Activated CD8-positive, alpha-beta memory T cell treated with anti-CD3 and anti-CD28 coated beads for 36 hours (primary cell): Measurements from ENCODE around the gene CA10. TPM values are rescaled to one million over a fixed set of nuclear protein-coding genes. Genes with fewer than 3 reads are reported as not detected.

Experiments used
- CTCF ChIA-PET: fragments of 350-600 bp; sonication (Branson Sonifier 250); formaldehyde crosslinking; loops from one replicate; lab custom pipeline; 2021; ENCODE audit warnings: antibody characterized with exemption; lab: Charles Lee
- POLR2A ChIA-PET: fragments of 350-600 bp; sonication (Branson Sonifier 250); formaldehyde crosslinking; loops from one replicate; lab custom pipeline; 2021; ENCODE audit warnings: antibody characterized with exemption; lab: Charles Lee
- total RNA-seq, 2 experiments: library from RNA; stranded (reverse); gene quantifications; one replicate each; pipeline ENCODE4 v1.2.3, GENCODE V29; 2021

The CA10 gene
- total RNA-seq, 2 experiments from 2014 or later = not detected

DNA sequence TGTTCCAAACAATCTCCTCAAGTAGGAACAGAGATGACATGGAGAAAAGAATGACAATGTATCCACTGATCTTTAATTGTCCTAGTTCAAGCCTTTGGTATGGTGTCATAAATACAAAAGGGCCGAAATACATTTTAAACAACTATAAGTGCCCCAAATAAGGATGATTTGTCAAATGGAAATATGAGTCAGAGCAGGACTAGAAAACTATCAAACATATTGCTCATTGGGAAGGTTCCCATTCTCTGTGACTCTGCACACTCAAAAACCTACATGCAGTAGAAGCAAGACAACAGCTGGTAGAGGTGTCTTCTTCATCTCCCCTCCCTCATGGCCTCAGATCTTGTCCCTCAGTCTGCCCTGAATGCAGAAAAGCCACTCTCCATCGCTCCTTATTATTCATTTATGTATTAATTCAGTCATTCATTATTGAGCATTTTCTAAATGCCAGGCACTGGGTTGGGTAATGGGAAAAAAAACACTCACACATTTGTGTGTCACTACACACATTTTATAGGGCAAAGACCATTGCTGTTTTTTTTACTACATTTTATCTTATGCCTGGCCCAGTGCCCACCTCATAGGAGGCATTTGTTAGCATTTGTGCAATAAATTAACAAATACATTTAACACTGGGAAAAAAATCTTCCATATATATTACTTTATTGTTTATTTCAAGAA is 10.1 kb downstream of the CA10 start:
- ChIA-PET POLR2A (no interaction called here), CTCF (no interaction called here)

GRCh38 chr17:52147872-52148271 is 10.6 kb downstream of the CA10 start:
- POLR2A ChIA-PET = no interaction called here
- CTCF ChIA-PET = no interaction called here

DNA sequence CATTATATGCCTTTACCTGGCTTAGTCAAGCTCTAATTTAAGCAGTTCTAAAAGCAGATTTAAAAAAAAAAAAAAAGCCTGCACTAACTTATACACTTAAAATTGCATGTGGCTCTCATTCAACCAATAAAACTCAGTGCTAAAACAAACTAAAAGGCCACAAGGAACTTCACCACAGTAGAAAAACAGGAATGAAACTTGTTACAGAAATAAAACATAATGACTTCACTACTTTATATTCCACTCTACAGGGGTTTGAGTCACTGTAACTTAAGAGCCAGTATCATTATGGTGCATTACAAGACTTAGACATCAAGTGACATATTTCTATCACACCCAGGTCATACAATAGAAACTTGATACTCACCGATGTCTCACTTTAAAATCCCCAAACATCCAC is 11.1 kb downstream of the CA10 start:
- CTCF ChIA-PET = no interaction called here
- POLR2A ChIA-PET = no interaction called here

DNA sequence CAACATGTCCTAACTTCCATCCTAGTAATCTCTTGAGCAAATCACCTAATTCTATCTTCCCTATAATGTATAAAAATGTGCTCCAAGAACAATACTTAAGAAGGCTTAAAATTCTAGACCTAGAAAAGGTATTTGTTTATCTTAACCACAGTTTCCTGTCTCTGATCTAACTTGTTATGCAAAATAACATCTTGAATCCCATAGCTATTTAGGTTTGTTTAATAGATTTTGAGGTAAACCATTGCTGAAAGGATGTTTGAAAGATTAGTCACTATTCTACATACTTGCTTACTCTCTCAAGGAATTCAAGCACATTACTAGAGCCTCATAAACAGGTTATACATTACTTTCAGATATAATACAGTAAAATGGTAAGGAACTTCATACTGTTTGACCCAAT is 13.0 kb downstream of the CA10 start:
- ChIA-PET POLR2A (no interaction called here), CTCF (no interaction called here)

DNA sequence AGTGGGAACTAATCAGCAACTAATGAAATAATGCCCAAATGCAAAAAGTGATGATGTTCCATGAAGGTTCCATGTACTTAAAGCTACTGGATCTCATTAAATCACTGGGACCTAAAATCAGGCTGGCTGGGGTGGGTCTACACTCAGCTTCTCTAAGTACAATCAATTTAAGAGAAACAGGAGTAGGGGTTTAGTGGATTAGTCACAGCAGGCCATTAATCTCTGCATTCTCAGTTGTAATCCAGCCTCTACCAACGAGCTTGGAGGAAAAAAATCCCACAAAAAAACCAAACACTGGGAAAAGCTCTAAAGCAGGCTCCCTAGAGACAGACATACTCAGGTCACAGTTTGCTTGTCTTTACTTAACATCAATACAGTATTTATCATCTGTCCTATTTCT is 15.0 kb downstream of the CA10 start:
- ChIA-PET POLR2A (no interaction called here), CTCF (no interaction called here)

- ChIA-PET CTCF (no interaction called here), POLR2A (no interaction called here)
These were observed 17.9 kb downstream of the CA10 start for GRCh38 chr17:52140601-52141000.

- POLR2A ChIA-PET = no interaction called here
These were observed 19.8 kb downstream of the CA10 start for GRCh38 chr17:52138752-52139151.

GRCh38 chr17:52138350-52138749 is 20.2 kb downstream of the CA10 start:
- ChIA-PET POLR2A (no interaction called here), CTCF (no interaction called here)

More at GRCh38 chr17:52138752-52139151, 19.8 kb downstream of the CA10 start:
- CTCF ChIA-PET = no interaction called here

DNA sequence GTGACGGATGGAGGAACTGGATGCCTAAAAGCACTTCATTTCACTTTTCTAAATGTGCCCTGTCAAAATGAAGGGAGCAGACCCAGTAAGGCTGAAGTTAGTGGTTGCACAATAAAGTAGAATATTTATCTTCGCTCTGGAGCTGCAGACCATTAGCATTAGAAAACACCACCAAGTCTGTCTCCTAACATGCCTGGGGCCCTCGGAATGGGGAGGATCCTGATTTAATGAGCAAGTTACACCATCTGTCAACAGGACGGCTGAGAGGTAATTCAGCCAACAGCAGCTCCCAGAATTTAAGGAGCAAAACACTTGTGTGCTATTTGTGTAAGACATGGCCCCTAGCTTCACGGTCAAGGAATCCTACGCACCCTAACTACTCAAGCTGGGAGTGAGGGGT is 22.3 kb downstream of the CA10 start:
- CTCF ChIA-PET = no interaction called here
- POLR2A ChIA-PET = no interaction called here

DNA sequence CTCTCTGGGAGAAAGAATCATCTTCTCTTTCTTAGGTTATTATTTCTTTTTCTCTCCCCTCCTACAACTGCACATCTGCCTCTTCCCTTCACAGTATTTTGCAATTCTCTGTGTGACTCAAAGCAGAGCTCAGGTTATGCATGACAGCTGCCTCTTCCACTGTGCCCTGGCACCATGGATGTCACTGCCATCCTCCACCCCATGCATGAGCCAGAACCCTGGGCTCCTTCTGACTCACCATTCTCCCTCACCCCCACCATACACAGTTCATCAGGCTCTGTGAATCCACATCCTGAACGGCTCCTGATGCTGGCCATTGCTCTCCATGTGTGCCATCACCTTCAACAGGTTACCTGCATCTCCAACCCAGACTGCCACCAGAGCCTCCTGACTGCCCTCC is 23.9 kb downstream of the CA10 start:
- POLR2A ChIA-PET = no interaction called here
- CTCF ChIA-PET = no interaction called here

DNA sequence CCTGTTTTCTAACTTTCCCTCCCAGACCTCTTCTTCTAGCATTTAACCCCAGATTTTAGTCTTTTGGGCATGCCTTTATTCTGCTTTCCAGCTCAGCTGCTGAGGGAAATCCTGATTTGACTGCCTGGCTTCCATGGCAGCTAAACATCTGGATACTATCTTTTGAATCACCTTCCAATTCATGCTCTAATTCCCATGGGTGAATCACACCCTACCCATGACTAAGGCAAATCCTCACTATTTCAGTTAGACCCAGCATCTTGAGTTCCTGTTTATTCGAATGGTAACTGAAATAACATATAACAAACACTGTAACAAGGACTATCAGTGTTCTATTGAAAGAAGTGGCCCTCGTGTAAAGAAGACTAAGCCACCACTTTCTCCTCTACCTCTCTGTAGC is 29.8 kb downstream of the CA10 start:
- ChIA-PET POLR2A (no interaction called here), CTCF (no interaction called here)

- POLR2A ChIA-PET = no interaction called here
- CTCF ChIA-PET = no interaction called here
These were observed 33.5 kb downstream of the CA10 start for GRCh38 chr17:52124993-52125392.

DNA sequence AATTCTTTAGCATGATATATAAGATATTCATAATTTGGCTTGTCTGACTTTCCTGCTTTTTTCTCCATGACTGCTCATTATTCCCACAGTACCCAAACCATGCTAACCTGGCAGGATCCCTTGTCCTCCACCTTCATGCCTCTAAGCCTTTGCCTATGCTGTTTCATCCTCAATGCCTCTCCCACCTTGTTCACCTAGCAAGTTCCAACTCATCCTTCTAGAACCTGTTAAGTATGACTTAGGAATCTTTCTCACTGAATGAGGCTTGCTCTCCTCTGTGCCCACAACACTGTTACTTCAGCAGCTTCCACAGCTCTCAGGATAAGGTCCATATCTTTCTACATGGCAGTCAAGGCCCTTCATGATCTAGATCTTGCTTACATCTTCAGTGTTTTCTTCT is 34.0 kb downstream of the CA10 start:
- ChIA-PET CTCF (no interaction called here), POLR2A (no interaction called here)

DNA sequence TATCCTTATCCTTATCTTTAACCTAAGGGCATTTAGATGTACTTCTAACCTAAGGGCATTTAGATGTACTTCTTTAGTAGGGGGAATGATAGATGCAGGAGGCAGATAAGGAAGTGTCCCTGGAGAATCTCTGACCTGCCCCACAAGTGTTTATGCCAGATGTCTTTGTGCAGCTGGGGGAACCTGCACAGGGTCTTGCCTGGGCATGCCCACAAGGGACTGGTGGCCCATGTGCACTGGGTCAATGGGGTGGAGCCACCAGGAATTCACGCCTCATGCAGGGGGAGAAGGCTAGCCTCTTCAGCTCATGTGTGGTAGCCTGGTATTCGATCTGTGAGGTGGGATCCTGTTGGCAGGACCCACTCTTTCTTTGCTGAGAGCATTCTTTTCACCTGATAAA is 38.0 kb downstream of the CA10 start:
- POLR2A ChIA-PET = no interaction called here
- CTCF ChIA-PET = no interaction called here

- POLR2A ChIA-PET = no interaction called here
- CTCF ChIA-PET = no interaction called here
These were observed 47.5 kb downstream of the CA10 start for GRCh38 chr17:52110923-52111581.

- CTCF ChIA-PET = interaction anchor here (1.4 to 1.5 kb wide), 2 partner anchors 246 to 342 kb away, joined by 3 read pairs; no protein-coding TSS in a partner anchor
- POLR2A ChIA-PET = no interaction called here
These were observed 51.8 kb downstream of the CA10 start for GRCh38 chr17:52106638-52107261.

DNA sequence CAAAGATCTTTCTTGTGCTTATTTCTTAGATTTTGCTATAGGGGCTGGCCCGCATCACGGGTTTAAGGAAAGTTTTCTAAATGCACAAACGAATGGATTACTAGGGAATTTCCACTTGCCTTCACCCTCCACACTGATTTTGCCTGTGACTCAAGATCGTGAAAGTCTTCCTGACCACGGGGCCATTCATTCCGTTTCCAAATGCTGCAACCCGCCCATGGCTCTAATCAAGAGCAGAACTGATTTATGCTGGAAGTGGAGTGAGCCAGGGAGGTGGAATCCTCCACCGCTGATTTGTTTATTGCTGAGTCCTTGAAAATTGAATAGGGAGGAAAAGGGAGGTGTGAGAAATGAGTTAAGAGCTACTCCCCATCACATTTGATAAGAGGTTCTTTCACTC is 52.4 kb downstream of the CA10 start:
- ChIA-PET CTCF (interaction anchor here (1.5 kb wide), 1 partner anchor 341 kb away, joined by 3 read pairs; no protein-coding TSS in a partner anchor), POLR2A (no interaction called here)

DNA sequence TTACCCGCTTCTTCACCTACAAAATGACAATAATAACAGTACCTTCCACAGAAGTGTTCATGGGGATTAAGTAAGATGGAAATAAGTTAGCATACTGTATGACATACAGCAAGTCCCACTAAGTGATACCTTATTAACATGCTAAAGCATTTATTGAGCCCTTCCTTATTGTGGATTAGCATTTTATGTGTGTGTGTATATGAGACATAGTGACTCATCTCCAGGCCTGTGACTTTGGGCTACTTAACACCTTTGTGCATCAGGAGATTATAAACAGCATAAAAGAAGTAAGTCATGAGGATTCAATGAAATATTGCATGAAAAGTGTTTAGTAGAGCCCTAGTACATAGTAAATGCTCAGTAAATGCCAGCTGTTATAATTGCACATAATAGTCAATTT is 52.9 kb downstream of the CA10 start:
- CTCF ChIA-PET = interaction anchor here (1.5 kb wide), 1 partner anchor 341 kb away, joined by 3 read pairs; no protein-coding TSS in a partner anchor

GRCh38 chr17:52096056-52096455 is 62.5 kb downstream of the CA10 start:
- ChIA-PET POLR2A (no interaction called here), CTCF (interaction anchor here (0.6 kb wide), 1 partner anchor 132 kb away, joined by 3 read pairs; no protein-coding TSS in a partner anchor)

More for the DNA sequence above, 52.9 kb downstream of the CA10 start:
- POLR2A ChIA-PET = no interaction called here

- ChIA-PET POLR2A (no interaction called here), CTCF (no interaction called here)
These were observed 74.3 kb downstream of the CA10 start for GRCh38 chr17:52084176-52084575.

GRCh38 chr17:52079496-52079895 is 79.0 kb downstream of the CA10 start:
- ChIA-PET CTCF (no interaction called here), POLR2A (no interaction called here)
